K562 (cell line): ENCODE results near the gene MRPL48. TPM values are rescaled to one million over a fixed set of nuclear protein-coding genes. Genes with fewer than 3 reads are reported as not detected.

ENCODE experiments used
- ATAC-seq: fragments of 200-7000 bp; cut with Tn5 transposase; 3 replicates; pipeline ENCODE4 v1.9.1; 2020; ENCODE audit warnings: moderate library complexity
- BruUV-seq: library from RNA; stranded (reverse); fragments of 400-500 nt; replicated peaks from 2 replicates; lab custom pipeline; 2021; lab: Mats Ljungman, UMichigan
- CTCF ChIA-PET: fragments of 300-600 bp; formaldehyde crosslinking; extraction: SDS; loops from one replicate; lab custom pipeline; 2021; ENCODE audit warnings: low intra/inter-chr PET ratio; lab: Yijun Ruan, JAX
- POLR2A ChIA-PET: fragments of 300-600, 350-650 bp; sonication (Branson Sonifier 250); formaldehyde crosslinking; extraction: SDS; loops from one replicate; lab custom pipeline; 2021; ENCODE audit warnings: antibody characterized with exemption, inconsistent platforms; lab: Yijun Ruan, JAX
- DNase-seq, 4 experiments: peaks; one replicate each; pipeline versions ENCODE4 v3.0.0 to v3.0.0-alpha.2; 2011 to 2018; ENCODE audit warnings: low spot score in 3 of 4, mixed read lengths in 3 of 4; ENCODE audit errors: extremely low read depth in 1 of 4
- FAIRE-seq: peaks from 2 replicates; lab custom pipeline; 2011; peaks lifted over from hg19 to GRCh38; lab: Jason Lieb, UNC
- H2AFZ ChIP-seq: 2 replicates; pipeline ENCODE4 v1.6.0; 2011; ENCODE audit warnings: low read depth, low read length, control low read depth, inconsistent platforms
- H3K27ac ChIP-seq: fragments of 200-600 bp; 3 replicates; pipeline ENCODE4 v1.8.0; 2011; ENCODE audit warnings: low read depth, mild to moderate bottlenecking, control low read depth, inconsistent platforms, low read length, moderate library complexity, mixed read lengths; ENCODE audit errors: extremely low read depth
- H3K27me3 ChIP-seq, 2 experiments: fragments of 300-600 bp in 1 of 2; 2 replicates in 1 of 2; 3 replicates in 1 of 2; pipeline versions ENCODE4 v1.6.0 to v1.8.0; 2011; ENCODE audit warnings: inconsistent platforms in 2 of 2, low read length in 2 of 2, mild to moderate bottlenecking in 1 of 2, mixed read lengths in 1 of 2, moderate library complexity in 1 of 2; ENCODE audit not compliant: control insufficient read depth in 2 of 2, insufficient read depth in 2 of 2
- H3K36me3 ChIP-seq: fragments of 300-600 bp; 3 replicates; pipeline ENCODE4 v1.8.0; 2011; ENCODE audit warnings: mild to moderate bottlenecking, low read length, inconsistent platforms; ENCODE audit not compliant: control insufficient read depth, insufficient read depth
- H3K4me1 ChIP-seq, 2 experiments: fragments of 200-600 bp in 1 of 2; replicated peaks in 1 of 2; 2 replicates in 1 of 2; 3 replicates in 1 of 2; pipeline versions ENCODE4 v1.5.1 to v1.8.0; 2011; ENCODE audit warnings: inconsistent platforms in 2 of 2, low read length in 2 of 2, mild to moderate bottlenecking in 1 of 2, mixed read lengths in 1 of 2, moderate library complexity in 1 of 2; ENCODE audit not compliant: control insufficient read depth in 2 of 2, insufficient read depth in 2 of 2
- H3K4me2 ChIP-seq: 2 replicates; pipeline ENCODE4 v1.6.1; 2011; ENCODE audit warnings: low read length, control low read depth, inconsistent platforms, mixed read lengths; ENCODE audit not compliant: insufficient read depth
- H3K4me3 ChIP-seq: fragments of 200-600 bp; sonication (generic), shearing (Covaris generic); 2 replicates; pipeline ENCODE4 v1.5.1; 2016; ENCODE audit warnings: control low read depth, inconsistent platforms
- H3K79me2 ChIP-seq: fragments of 200-600 bp; 3 replicates; pipeline ENCODE4 v1.8.0; 2011; ENCODE audit warnings: low read length, inconsistent platforms; ENCODE audit not compliant: control insufficient read depth, insufficient read depth
- H3K9ac ChIP-seq, 2 experiments: 2 replicates each; pipeline versions ENCODE4 v1.6.0 to v1.6.1; 2011; ENCODE audit warnings: low read depth in 2 of 2, low read length in 2 of 2, control low read depth in 1 of 2, inconsistent platforms in 1 of 2, mild to moderate bottlenecking in 1 of 2, mixed read lengths in 1 of 2; ENCODE audit not compliant: insufficient read depth in 1 of 2
- H3K9me1 ChIP-seq: one replicate; pipeline ENCODE4 v1.6.0; 2011; ENCODE audit warnings: inconsistent platforms, mild to moderate bottlenecking, low read length, moderate library complexity; ENCODE audit not compliant: control insufficient read depth, insufficient read depth
- H3K9me3 ChIP-seq: replicated peaks from 2 replicates; pipeline ENCODE4 v1.5.1; 2011; ENCODE audit warnings: low read depth, low read length, inconsistent platforms; ENCODE audit not compliant: control insufficient read depth, insufficient read depth
- H4K20me1 ChIP-seq: replicated peaks from 2 replicates; pipeline ENCODE4 v1.6.1; 2011; ENCODE audit warnings: low read length, inconsistent platforms, mixed read lengths; ENCODE audit not compliant: control insufficient read depth, insufficient read depth
- BRF1 ChIP-seq: IDR thresholded peaks from 3 replicates; pipeline ENCODE4 v1.6.1; 2011; ENCODE audit warnings: borderline replicate concordance, mild to moderate bottlenecking; ENCODE audit not compliant: insufficient read length; ENCODE audit errors: extremely low read depth
- E2F3 ChIP-seq: fragments of 250-450 bp; sonication (Bioruptor Pico); IDR thresholded peaks from 2 replicates; pipeline ENCODE4 v1.4.0; 2020; ENCODE audit warnings: mild to moderate bottlenecking
- HLTF ChIP-seq: fragments of 450-650 bp; IDR thresholded peaks from 2 replicates; pipeline ENCODE4 v1.6.1; 2016
- HNRNPUL1 ChIP-seq: fragments of 200-400 bp; formaldehyde crosslinking; IDR thresholded peaks from 2 replicates; pipeline ENCODE4 v1.6.1; 2017; ENCODE audit warnings: low read length
- MAX ChIP-seq: sonication (generic); formaldehyde crosslinking; IDR thresholded peaks from 2 replicates; pipeline ENCODE4 v1.9.0; 2022; ENCODE audit warnings: mild to moderate bottlenecking, missing genetic modification reagents
- NFIX ChIP-seq: fragments of 250-450 bp; sonication (Bioruptor Pico); IDR thresholded peaks from 2 replicates; pipeline ENCODE4 v1.4.0; 2020; ENCODE audit warnings: low read depth, mild to moderate bottlenecking, moderate library complexity
- TEAD2 ChIP-seq: fragments of 450-650 bp; IDR thresholded peaks from 2 replicates; pipeline ENCODE4 v1.6.1; 2016; ENCODE audit warnings: missing genetic modification characterization, control low read depth, missing compliant biosample characterization
- TRIM28 ChIP-seq: fragments of 450-650 bp; IDR thresholded peaks from 2 replicates; pipeline ENCODE4 v1.6.1; 2017
- ZNF518B ChIP-seq: fragments of 250-450 bp; sonication (Bioruptor Pico); IDR thresholded peaks from 2 replicates; pipeline ENCODE4 v1.5.0; 2021; ENCODE audit warnings: mild to moderate bottlenecking, moderate library complexity
- WGBS: fragments of 100-300 bp; shearing (Covaris generic); methylation state at CpG from one replicate; pipeline ENCODE4 v1.1.6; 2016; ENCODE audit warnings: low coverage, mixed read lengths; ENCODE audit not compliant: insufficient coverage; ENCODE audit errors: missing lambda C conversion rate; 5-methylcytosine and 5-hydroxymethylcytosine counted together
- in situ Hi-C: fragments of 300-500 bp; cut with MboI; formaldehyde crosslinking; loops from 4 replicates; pipeline ENCODE4 v1.15.0; 2018; ENCODE audit warnings: inconsistent platforms, mixed read lengths
- intact Hi-C: fragments of 100-400 bp; cut with micrococcal nuclease; formaldehyde crosslinking; loops from 2 replicates; pipeline ENCODE4 v1.14.2; 2022
- polyA plus RNA-seq, 8 experiments: library from polyadenylated mRNA; depleted of rRNA in 4 of 8; stranded (reverse) in 5 of 8; unstranded in 3 of 8; fragments of >200 nt; fragmentation: Nextera tagmentation in 2 of 8; fragmentation: Illumina TruSeq in 1 of 8; extraction: Ambion mirVana in 2 of 8; extraction: Trizol in 1 of 8; gene quantifications; 2 replicates each; pipeline versions ENCODE4 v1.2.1 to v1.2.3, GENCODE V29; 2011 to 2014; ENCODE audit warnings: inconsistent platforms in 1 of 8, missing spikeins in 1 of 8
- total RNA-seq, 7 experiments: library from RNA; depleted of rRNA in 6 of 7; stranded (reverse); fragments of >200 nt in 6 of 7; fragmentation: Illumina TruSeq in 2 of 7; extraction: Trizol in 2 of 7; gene quantifications; 2 replicates each; pipeline versions ENCODE4 v1.2.1 to v1.2.3, GENCODE V29; 2011 to 2021; ENCODE audit warnings: low replicate concordance in 1 of 7

MRPL48 gene
- total and polyA plus RNA-seq, 9 of the 15 experiments (the other 6 are each of a cell fraction or from before 2014, with no cell fraction given), result 66.0 to 237 (median 104) TPM

- Histone ChIP-seq H3K27me3 (no peaks in the 10 kb centered on the region), H4K20me1 (no peaks in the 10 kb centered on the region), H2AFZ (no peak overlapping the region), H3K4me3 (no peak overlapping the region), H3K36me3 (no peaks in the 10 kb centered on the region; the same call in 2 of the 3 replicates), H3K9me3 (no peaks in the 10 kb centered on the region), H3K9ac (no peak overlapping the region), H3K4me1 (0 out of 5 replicates have a peak, but pooled peaks cover 0 to 3% of the 10 kb centered on the region in 2 experiments), H3K4me2 (no peak overlapping the region), H3K27ac (no peak overlapping the region), H3K9me1 (no peaks in the 10 kb centered on the region), H3K79me2 (no peaks in the 10 kb centered on the region)
- WGBS, result 93% methylated on average over 8 of the region's 8 CpGs
- DNase-seq (no peak), ATAC-seq (no peak), FAIRE-seq (no peak)
- intact Hi-C loops (no loop called here), in situ Hi-C loops (no loop called here)
- ChIA-PET POLR2A (interaction anchor here (0.5 to 1.0 kb wide), 3 partner anchors 18 to 20 kb away, joined by 3 read pairs; no protein-coding TSS in a partner anchor), CTCF (no interaction called here)
- TF ChIP-seq HLTF, result no peak
- no peak for TF ChIP-seq HNRNPUL1
- no peak for TF ChIP-seq ZNF518B (CRISPR knock-in tag)
- TF ChIP-seq BRF1, result no peak
- TF ChIP-seq NFIX, result no peak
- no peak for TF ChIP-seq TRIM28
- TF ChIP-seq MAX (CRISPR knock-in tag), result no peak
- TF ChIP-seq E2F3 (CRISPR knock-in tag), result no peak
- no peak for TF ChIP-seq TEAD2 (tag)
- no TSS peak for BruUV-seq
Measured at GRCh38 chr11:73814812-73815211, 27.1 kb downstream of the MRPL48 start.
